GM23338 (cell line): ENCODE data around the gene FUT7. TPM values are rescaled to one million over a fixed set of nuclear protein-coding genes. Genes with fewer than 3 reads are reported as not detected.

Experiments
- ATAC-seq: fragments of 200-7000 bp; cut with Tn5 transposase; 3 replicates; pipeline ENCODE4 v1.9.1; 2020
- DNase-seq: peaks from one replicate; pipeline ENCODE4 v3.0.0-alpha.2; 2015; ENCODE audit warnings: low spot score
- H2AFZ ChIP-seq: fragments of 200-600 bp; sonication (generic); 2 replicates; pipeline ENCODE4 v1.8.0; 2016; ENCODE audit warnings: antibody characterized with exemption, mild to moderate bottlenecking, moderate library complexity
- H3F3A ChIP-seq: fragments of 200-600 bp; sonication (generic); replicated peaks from 2 replicates; pipeline ENCODE4 v1.8.0; 2017; ENCODE audit warnings: antibody characterized with exemption, mixed run types, low read depth
- H3K27ac ChIP-seq: fragments of 200-600 bp; sonication (generic); 2 replicates; pipeline ENCODE4 v1.6.1; 2016; ENCODE audit warnings: low read depth
- H3K27me3 ChIP-seq: fragments of 200-600 bp; sonication (generic); 2 replicates; pipeline ENCODE4 v1.8.0; 2016; ENCODE audit warnings: mild to moderate bottlenecking, mixed run types, moderate library complexity; ENCODE audit not compliant: insufficient read depth
- H3K36me3 ChIP-seq: fragments of 200-600 bp; sonication (generic); 2 replicates; pipeline ENCODE4 v1.8.0; 2016; ENCODE audit warnings: mild to moderate bottlenecking; ENCODE audit not compliant: insufficient read depth
- H3K4me1 ChIP-seq: fragments of 200-600 bp; sonication (generic); 2 replicates; pipeline ENCODE4 v1.8.0; 2016; ENCODE audit warnings: mild to moderate bottlenecking, moderate library complexity; ENCODE audit not compliant: insufficient read depth
- H3K4me2 ChIP-seq: fragments of 200-600 bp; sonication (generic); 2 replicates; pipeline ENCODE4 v1.7.1; 2017; ENCODE audit warnings: mixed run types
- H3K4me3 ChIP-seq: fragments of 200-600 bp; sonication (generic); 2 replicates; pipeline ENCODE4 v1.6.1; 2016; ENCODE audit warnings: mixed run types
- H3K79me2 ChIP-seq: fragments of 200-600 bp; sonication (generic); replicated peaks from 2 replicates; pipeline ENCODE4 v1.8.0; 2017; ENCODE audit warnings: mild to moderate bottlenecking; ENCODE audit not compliant: insufficient read depth
- H3K9me2 ChIP-seq: fragments of 200-600 bp; sonication (generic); 2 replicates; pipeline ENCODE4 v1.8.0; 2017; ENCODE audit not compliant: insufficient read depth
- H4K20me1 ChIP-seq: fragments of 200-600 bp; sonication (generic); replicated peaks from 2 replicates; pipeline ENCODE4 v1.8.0; 2017; ENCODE audit warnings: mild to moderate bottlenecking; ENCODE audit not compliant: insufficient read depth
- H3K27ac Mint-ChIP-seq: 2 replicates; pipeline ENCODE4 v1.8.0; 2020; ENCODE audit warnings: inconsistent platforms, mild to moderate bottlenecking, moderate library complexity, mixed read lengths
- H3K27me3 Mint-ChIP-seq: 3 replicates; pipeline ENCODE4 v1.8.0; 2022; ENCODE audit warnings: low read depth, mild to moderate bottlenecking, moderate library complexity, mixed read lengths, inconsistent platforms; ENCODE audit not compliant: insufficient read depth, poor library complexity
- H3K36me3 Mint-ChIP-seq: 3 replicates; pipeline ENCODE4 v1.8.0; 2021; ENCODE audit warnings: low read depth, mild to moderate bottlenecking, inconsistent platforms, moderate library complexity, mixed read lengths
- H3K4me1 Mint-ChIP-seq: 3 replicates; pipeline ENCODE4 v1.8.0; 2020; ENCODE audit warnings: mild to moderate bottlenecking, inconsistent platforms, mixed read lengths
- H3K4me3 Mint-ChIP-seq: 3 replicates; pipeline ENCODE4 v1.8.0; 2021; ENCODE audit warnings: moderate library complexity, mild to moderate bottlenecking, inconsistent platforms, mixed read lengths
- H3K9me3 Mint-ChIP-seq: 3 replicates; pipeline ENCODE4 v1.8.0; 2020; ENCODE audit warnings: moderate library complexity, mild to moderate bottlenecking, inconsistent platforms, mixed read lengths
- CREB1 ChIP-seq: fragments of 250-450 bp; sonication (Bioruptor Pico); IDR thresholded peaks from 2 replicates; pipeline ENCODE4 v1.5.0; 2020; ENCODE audit warnings: low read depth, mild to moderate bottlenecking, moderate library complexity
- CTCF ChIP-seq, 2 experiments: fragments of 200-600 bp in 1 of 2; sonication (generic) in 1 of 2; conservative IDR thresholded peaks; 2 replicates each; pipeline versions ENCODE4 v1.5.1 to v1.6.1; 2016 to 2017; ENCODE audit warnings: antibody characterized with exemption in 2 of 2, low read depth in 2 of 2, mild to moderate bottlenecking in 2 of 2, moderate library complexity in 1 of 2
- EZH2 ChIP-seq: fragments of 200-600 bp; sonication (generic); IDR thresholded peaks from one replicate; pipeline ENCODE4 v1.8.0; 2017; ENCODE audit warnings: antibody characterized with exemption, mild to moderate bottlenecking, low read depth; ENCODE audit not compliant: unreplicated experiment
- JUNB ChIP-seq: IDR thresholded peaks from one replicate; pipeline ENCODE4 v1.6.1; 2016; ENCODE audit warnings: antibody characterized with exemption; ENCODE audit not compliant: unreplicated experiment
- NANOG ChIP-seq: IDR thresholded peaks from 2 replicates; pipeline ENCODE4 v1.6.1; 2016; ENCODE audit warnings: antibody characterized with exemption, borderline replicate concordance
- REST ChIP-seq: IDR thresholded peaks from one replicate; pipeline ENCODE4 v1.6.1; 2018; ENCODE audit warnings: antibody characterized with exemption; ENCODE audit not compliant: unreplicated experiment
- STAT1 ChIP-seq: IDR thresholded peaks from one replicate; pipeline ENCODE4 v1.6.1; 2016; ENCODE audit warnings: antibody characterized with exemption; ENCODE audit not compliant: unreplicated experiment
- ZNF331 ChIP-seq: fragments of 250-450 bp; sonication (Bioruptor Pico); IDR thresholded peaks from 2 replicates; pipeline ENCODE4 v1.5.0; 2020; ENCODE audit warnings: low read depth, mild to moderate bottlenecking, moderate library complexity
- polyA plus RNA-seq: library from polyadenylated mRNA; unstranded; fragments of >200 nt; fragmentation: Nextera tagmentation; extraction: Ambion mirVana; gene quantifications from 2 replicates; pipeline ENCODE4 v1.2.1, GENCODE V29; 2016
- total RNA-seq: library from RNA; depleted of rRNA; stranded (reverse); fragments of >200 nt; shearing (Covaris generic); gene quantifications from 2 replicates; pipeline ENCODE4 v1.2.3, GENCODE V29; 2014

The FUT7 gene
- total and polyA plus RNA-seq, 2 experiments from 2014 or later, result not detected

DNA sequence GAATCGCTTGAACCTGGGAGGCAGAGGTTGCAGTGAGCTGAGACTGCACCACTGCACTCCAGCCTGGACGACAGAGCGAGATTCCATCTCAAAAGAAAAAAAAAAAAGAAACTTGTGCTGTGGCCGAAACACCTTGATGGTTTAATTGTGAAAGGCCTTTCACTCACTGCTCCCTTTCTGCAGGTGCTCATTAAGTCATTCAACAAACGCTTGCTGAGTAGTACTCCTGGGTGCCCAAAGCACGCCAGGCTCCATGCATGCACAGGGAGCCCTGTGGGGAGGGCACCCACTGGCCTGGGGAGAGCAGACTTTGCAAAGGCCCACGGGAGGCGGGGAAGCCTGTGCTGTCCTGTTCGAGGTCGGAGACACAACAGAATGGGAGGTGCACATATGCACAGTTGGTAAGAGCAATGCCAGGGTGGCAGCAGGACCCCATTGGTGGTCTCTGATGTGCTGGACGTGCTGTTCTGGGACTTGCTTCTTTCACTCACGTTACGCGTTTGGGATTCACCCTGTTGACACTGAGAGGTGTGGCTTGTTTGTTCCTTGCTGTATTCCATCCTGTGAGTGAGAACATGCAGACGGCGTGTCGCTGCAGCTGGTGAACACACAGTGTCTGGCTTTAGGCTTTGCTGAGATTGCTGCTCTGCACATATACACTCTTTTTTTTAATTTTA, 25.0 kb upstream of the FUT7 start:
- Mint-ChIP-seq H3K4me3 (no peak overlapping the region), H3K27ac (no peak overlapping the region), H3K27me3 (peaks cover 36% of the 10 kb centered on the region), H3K36me3 (no peaks in the 10 kb centered on the region), H3K9me3 (no peaks in the 10 kb centered on the region), H3K4me1 (peaks cover 2% of the 10 kb centered on the region; the same call in 1 of the 3 replicates)
- no peak for TF ChIP-seq CREB1 (CRISPR knock-in tag)
- TF ChIP-seq JUNB, result no peak
- TF ChIP-seq CTCF (conservative IDR thresholded peaks at IDR 0.05; ENCODE audit: low read depth in 2 of 2), result no peak
- TF ChIP-seq EZH2, result no peak
- Histone ChIP-seq H3K9me2 (no peaks in the 10 kb centered on the region), H3K79me2 (no peaks in the 10 kb centered on the region), H3K4me1 (no peaks in the 10 kb centered on the region), H2AFZ (no peak overlapping the region), H4K20me1 (no peaks in the 10 kb centered on the region), H3F3A (0 out of 2 replicates have a peak, but pooled peaks cover 2% of the 10 kb centered on the region), H3K4me3 (no peak overlapping the region), H3K27me3 (peaks cover 34% of the 10 kb centered on the region), H3K27ac (no peak overlapping the region), H3K36me3 (no peaks in the 10 kb centered on the region), H3K4me2 (no peak overlapping the region)
- ATAC-seq (no peak), DNase-seq (no peak)

DNA sequence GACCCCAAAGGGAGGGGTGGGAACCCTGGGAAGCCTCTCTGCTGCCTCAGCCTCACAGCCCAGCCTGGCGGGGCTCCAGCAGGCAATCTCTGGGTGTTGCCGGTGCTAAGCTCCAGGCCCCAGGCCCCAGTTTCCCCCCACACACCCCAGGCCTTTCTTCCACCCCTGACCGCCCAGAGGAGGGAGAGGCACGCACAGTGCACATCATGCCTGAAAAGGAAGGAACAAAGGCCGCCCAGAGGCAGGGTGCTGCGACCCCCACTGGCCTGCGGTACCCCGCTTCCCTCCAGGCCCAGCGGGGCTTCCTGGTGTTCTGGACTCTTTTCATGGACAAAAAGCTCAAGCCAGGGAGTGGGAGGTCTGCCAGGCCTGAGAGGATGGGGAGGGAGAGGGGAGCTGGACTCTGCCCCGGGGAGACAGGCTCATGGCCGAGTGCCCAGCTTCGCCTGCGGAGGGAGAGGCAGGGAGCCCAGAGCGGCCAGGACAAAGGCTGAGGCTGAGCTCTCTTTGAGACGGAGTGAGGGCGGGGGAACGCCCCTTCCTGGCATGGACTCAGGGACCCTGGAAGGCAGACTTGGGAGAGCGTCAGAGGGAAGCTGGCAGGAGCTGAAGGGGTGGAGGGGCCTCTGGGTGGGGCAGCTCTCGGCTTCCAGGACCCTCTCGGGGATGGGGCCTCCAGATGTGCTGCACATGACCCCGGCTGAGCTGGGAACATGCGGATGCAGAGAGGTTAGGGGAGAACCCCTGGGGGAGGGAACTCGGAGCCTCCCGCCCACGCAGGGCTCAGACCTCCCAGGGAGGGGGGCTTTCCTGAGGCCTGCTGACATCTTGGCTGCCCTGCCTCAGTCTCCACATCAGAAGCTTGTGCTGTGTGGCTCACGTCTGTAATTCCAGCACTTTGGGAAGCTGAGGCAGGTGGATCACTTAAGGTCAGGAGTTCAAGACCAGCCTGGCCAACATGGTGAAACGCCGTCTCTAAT, 23.8 kb upstream of the FUT7 start:
- no peaks in the 10 kb centered on the region for H3K79me2 ChIP-seq
- H3F3A ChIP-seq, result 0 out of 2 replicates have a peak, but pooled peaks cover 2% of the 10 kb centered on the region
- H3K4me2 ChIP-seq, result no peak overlapping the region
- H4K20me1 ChIP-seq, result no peaks in the 10 kb centered on the region
- peak; percentile 12 for ATAC-seq
- H3K36me3 Mint-ChIP-seq, result no peaks in the 10 kb centered on the region
- no peaks in the 10 kb centered on the region for H3K36me3 ChIP-seq
- no peak overlapping the region for H3K27ac Mint-ChIP-seq
- H3K4me3 ChIP-seq, result no peak overlapping the region
- H3K27me3 ChIP-seq, result peaks cover 34% of the 10 kb centered on the region
- DNase-seq, result no peak
- H3K9me3 Mint-ChIP-seq, result no peaks in the 10 kb centered on the region
- H3K9me2 ChIP-seq, result no peaks in the 10 kb centered on the region
- peaks cover 2% of the 10 kb centered on the region; the same call in 1 of the 3 replicates for H3K4me1 Mint-ChIP-seq
- H3K27me3 Mint-ChIP-seq, result peaks cover 38% of the 10 kb centered on the region
- H3K27ac ChIP-seq, result no peak overlapping the region
- H2AFZ ChIP-seq, result no peak overlapping the region
- H3K4me3 Mint-ChIP-seq, result no peak overlapping the region
- no peaks in the 10 kb centered on the region for H3K4me1 ChIP-seq
- TF ChIP-seq STAT1 (no peak), NANOG (no peak), REST (no peak), EZH2 (no peak), ZNF331 (CRISPR knock-in tag) (no peak), JUNB (no peak), CTCF (conservative IDR thresholded peaks at IDR 0.05; ENCODE audit: low read depth in 2 of 2) (no peak)
